HG03025 (cell line): ENCODE results near the gene C1GALT1C1L.
"Not testable (repeated sequence)": the region's sequence is repeated elsewhere in the genome, so short reads cannot be mapped to it uniquely, and the experiment has no call there.

Experiments
- ATAC-seq: cut with Tn5 transposase; IDR thresholded peaks from one replicate; pipeline ENCODE4 v1.9.1; 2021; ENCODE audit warnings: mild to moderate bottlenecking, moderate library complexity; ENCODE audit not compliant: unreplicated experiment, low FRiP score

Gene C1GALT1C1L

DNA sequence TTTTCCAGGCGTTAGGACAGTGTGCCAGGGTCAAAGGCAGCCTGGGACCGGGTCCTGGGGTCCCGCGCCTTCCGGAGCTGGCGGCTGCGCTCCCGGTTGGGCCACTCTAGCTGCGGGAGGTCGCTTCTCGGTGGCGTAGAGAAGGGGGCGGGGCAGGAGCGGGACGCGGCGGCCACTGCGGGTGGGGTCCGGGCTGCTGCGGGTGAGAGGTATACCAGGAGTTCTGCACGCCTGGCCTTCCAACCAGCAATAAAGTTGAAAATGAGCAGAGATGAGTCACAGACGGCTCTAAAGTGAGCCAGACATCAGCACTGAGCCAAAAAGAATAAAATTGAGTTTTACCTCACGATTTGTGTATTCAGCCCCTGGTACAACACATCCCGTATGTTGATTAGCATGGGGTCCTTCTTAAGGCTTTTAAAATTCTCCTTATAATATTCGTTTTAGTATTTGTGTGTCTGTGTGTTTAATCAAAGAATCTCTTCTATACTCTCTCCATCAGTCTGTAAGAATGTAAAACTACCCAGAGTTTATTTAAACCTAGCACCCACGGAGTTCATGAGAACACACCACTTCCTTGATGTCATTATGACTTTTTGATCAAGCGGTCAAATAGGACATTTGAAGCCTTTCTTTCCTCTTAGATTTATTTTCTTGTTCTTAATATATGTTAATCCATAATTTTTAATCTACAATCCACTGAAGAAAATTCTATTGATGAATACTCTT is at the start of gene C1GALT1C1L:
Gene C1GALT1C1L (minus strand): TSS at position 108 of the 729 bp plus-strand sequence. CDS start 107 bp downstream, at position 1.
- no peak for ATAC-seq

DNA sequence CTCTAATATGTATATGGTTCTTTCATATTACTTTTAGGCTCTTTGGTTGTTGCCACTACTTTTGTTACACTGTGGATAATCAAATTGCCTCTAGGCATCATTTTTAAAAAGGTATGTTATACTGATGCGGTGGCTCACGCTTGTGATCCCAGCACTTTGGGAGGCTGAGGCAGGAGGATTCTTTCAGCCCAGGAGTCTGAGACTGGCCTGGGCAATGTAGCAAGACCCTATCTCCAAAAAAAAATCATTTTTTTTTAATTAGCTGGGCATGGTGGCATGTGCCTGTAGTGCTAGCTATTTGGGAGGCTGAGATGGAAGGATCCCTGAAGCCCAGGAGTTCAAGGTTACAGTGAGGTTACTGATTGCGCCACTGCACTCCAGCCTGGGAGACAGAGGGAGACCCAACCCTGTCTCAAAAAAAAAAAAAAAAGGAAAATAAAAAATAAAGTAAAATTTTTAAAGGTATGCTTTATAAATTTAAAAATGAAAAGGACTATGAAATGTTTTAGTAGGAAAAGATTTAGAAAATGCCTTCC is 49.5 kb upstream of the C1GALT1C1L start:
- no peak for ATAC-seq

DNA sequence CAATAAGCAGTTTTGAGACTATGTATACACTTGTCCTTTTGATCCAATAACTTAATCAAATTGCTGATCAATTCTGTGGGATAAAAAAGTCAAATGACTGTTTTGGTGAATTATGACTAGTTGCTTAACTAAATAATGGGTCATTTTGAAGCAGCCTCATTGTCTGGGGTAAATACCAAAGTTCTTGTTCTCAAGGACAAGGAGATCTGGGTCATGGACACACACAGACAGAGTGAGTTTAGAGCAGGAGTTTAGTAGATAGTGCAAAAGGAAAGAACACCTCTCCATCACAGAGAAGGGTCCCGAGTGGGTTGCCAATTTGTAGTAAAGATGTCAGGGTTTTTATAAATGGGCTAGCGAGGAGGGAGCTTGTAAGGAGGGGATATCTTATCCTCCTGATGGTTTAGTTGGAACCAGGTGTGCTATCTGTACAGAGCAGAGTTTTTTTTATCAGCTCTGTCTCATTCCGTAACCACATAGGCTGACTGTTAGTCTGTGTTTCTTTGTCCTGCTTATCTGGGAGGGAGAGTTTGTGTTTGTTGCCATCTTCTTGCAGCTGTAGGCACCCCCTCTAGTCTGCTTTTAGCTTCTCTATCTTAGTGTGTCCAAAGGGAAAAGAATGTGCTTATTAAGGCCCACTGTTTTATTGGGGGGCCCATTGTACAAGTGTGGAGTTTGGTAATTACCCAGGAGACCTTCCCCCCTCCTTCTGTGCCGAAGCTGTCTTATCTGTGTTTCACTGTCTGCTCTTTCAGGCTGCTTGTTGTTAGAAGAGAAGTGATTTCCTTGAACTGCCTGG is 48.7 kb upstream of the C1GALT1C1L start:
- ATAC-seq: no peak

DNA sequence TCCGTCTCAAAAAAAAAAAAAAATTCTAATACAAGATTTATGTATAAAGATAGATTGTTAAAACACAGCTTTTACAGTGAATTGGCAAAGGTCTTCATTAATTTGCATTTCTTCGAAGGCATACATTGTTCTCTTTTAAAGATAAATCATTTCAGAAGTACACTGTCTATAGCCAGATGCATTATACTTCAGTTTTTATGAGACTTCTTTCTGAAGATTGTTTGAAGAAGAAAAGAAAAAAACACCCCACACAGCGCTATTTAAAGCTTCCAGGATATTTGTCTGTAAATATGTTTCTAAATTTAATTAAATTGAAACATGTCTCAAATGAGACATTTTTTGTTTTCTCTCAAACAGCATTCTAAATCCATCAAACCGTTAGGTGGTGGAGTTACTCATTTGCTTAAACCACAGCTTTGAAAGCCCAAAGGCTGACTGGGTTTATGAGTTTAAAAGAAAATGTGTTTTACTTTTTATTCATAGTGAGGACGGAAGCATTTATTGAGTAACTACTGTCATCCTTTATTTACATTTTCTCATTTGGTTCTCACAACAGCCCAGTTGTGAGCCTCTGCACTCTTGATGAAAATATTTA is 42.4 kb upstream of the C1GALT1C1L start:
- no peak for ATAC-seq

DNA sequence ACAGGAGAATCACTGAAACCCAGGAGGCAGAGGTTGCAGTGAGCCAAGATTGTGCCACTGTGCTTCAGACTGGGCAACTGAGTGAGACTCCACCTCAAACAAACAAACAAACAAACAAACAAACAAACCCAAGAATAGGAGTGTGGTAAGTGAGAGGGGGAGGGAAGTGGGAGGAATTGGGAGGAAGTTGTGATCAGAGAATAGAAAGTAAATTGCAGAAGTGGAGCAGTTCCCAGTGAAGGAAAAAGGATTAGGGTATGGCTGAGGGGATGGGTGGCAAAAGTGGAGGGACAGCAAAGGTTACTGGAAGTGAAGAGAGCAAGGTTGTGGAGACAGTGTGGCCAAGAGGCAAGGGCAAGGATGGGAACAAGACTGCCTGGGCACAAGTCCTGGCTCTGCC is 41.1 kb upstream of the C1GALT1C1L start:
- no peak for ATAC-seq

DNA sequence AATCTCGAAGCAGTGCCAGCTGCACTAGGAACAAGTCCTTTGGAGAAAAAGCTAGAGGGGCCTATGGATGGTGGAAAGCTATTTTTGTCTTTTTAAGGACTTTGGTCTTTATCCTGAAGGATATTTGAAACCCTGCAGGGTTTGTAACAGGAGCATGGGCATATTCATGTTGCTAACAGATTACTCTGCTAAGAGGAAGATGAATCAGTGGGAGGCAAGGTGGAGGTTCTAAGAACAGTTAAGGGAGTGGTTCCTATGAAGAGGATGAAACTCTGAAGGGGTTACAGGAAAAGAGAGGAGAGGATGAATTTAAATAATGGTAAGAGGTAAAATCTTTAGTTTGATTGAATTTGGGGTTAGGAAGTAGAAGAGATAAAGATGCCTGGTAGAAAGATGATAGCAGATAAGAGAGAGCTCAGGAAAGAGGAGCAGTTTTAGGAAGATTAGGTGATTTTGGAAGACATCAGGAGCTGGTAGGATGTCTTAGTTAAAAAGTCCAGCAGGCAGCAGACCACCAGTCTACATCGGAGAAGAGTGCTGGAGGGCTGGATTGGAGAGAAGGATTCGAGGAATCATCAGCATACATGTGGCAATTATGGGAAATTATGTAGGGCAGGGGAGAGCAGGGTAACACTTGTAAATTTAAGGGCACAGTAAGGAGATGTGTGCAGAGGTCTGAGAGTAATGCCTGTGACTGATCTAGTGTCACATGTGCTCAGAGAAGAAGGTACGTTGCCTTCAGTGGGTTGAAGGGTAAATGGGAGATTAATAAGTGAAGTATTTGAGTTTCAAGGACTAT is 39.3 kb upstream of the C1GALT1C1L start:
- no peak for ATAC-seq

DNA sequence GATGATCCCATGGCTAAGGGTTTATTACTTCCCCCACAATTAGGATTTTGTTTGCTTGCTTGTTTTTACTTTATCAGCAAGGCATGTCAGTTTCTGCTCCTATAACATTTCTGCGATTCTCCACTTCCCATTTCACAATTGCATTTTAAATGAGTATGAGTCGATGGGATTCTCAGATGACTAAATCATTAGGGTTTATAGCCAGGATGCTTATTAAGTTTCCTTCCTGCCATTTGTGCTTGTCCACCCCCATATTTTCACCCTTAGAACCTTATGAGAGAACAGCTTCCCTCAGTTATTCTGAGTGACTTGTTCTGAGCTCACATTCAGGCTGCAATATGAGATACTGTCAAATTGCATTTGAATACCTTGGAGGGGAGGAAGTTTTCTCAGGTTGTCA is 37.9 kb upstream of the C1GALT1C1L start:
- no peak for ATAC-seq

DNA sequence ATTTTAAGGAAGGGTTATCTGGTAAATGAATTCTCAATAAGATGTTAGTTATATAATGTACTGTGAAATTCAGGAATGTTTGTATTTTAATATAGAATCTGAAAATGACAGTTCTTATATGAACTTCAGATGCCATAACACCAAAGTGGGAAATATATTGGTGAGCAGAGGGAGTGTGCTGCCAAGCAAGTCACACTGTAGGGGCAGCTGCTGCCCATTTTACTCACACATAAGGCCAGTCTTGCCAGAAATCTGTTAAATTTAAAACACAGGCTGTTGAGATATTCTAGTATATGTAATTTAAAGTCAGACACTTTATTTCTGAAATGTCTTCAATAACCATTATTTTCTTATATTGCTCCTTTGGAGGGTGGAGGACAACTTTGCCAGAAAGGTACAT is 34.6 kb upstream of the C1GALT1C1L start:
- no peak for ATAC-seq

DNA sequence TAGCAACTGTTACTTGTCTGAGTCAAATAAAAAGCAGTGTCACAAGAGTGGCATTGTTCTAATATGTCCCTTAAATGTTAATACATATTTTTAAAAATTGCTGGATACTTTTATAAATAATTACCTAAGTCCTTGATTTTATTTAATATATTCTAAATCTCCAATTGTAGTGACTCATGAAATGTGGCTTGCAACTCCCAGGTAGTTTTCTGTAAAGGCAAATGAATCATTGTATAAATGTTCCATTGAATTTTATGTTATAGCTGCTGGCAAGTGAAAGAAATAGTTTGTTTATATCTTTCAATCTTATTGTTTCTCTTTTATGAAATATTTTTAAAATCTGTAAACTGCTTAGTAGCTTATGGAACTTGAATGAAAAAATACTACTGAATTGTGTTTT is 32.7 kb upstream of the C1GALT1C1L start:
- no peak for ATAC-seq

DNA sequence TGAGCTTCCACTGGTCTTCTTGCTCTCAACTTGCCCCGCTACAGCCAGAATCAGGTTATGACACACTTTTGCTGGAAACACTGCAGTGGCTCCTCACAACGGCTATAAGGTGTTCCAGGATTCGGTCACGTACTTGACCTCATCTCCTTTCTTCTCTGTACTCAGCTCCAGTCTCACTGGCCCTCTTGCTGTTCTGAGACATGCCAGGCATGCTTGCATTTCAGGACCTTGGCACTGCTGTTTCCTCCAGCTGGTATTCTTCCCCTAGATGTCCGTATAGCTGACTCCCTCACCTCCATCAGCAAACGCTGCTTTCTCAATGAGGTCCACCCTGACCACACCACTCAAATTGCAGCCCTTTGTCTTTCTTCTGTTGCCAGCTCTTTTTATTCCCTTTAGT is 31.9 kb upstream of the C1GALT1C1L start:
- ATAC-seq: no peak

DNA sequence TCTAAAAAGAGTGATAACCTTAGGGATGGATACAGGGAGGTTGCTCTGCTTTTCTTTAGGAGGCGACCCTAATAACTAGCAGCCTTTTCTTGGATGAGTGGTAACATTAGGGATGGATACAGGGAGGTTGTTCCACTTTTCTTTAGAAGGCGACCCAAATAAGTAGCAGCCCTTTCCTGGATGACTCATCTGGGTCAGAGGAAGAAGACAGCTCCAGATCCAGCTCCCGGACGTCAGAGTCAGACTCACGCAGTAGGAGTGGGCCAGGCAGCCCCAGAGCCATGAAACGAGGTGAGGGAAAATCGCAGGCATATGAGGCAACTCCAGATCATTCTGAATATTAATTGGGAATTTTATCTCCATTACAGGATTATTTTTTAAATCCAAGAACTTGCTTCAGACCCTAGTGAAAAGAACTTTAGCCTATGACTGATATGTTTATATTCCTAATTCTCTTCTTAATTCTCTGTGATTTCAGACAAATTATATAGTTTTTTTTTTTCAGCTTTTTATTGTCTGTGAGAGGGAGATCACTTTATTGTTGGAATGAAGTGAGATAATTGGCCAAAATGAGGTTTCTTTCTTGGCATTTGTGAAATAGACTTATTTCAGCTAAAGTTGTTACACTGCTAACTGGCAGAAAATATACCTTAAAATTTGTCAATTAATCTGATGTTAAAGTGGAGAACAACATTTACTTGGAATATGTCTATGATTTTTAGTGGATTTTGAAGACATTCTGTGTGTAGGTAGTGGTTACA is 31.2 kb upstream of the C1GALT1C1L start:
- no peak for ATAC-seq

DNA sequence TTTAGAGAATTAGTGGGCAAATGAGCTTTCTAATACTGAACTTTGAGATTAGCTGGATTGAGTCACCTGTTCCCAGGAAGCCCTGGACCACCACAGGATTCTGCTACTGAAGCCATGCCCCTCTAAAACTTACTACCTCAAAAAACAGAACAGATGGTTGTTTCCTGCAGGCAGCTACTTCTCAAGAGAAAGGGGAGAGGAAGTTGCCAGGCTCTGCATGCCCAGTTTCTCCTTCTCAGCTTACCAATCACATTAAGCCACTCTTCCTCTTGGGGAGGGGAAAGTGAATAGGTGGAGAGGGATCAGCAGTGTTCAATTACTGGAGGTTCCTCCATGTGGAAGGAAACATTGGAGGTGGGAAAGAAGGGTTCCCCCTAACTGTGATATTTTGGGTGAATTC is 24.9 kb upstream of the C1GALT1C1L start:
- no peak for ATAC-seq

DNA sequence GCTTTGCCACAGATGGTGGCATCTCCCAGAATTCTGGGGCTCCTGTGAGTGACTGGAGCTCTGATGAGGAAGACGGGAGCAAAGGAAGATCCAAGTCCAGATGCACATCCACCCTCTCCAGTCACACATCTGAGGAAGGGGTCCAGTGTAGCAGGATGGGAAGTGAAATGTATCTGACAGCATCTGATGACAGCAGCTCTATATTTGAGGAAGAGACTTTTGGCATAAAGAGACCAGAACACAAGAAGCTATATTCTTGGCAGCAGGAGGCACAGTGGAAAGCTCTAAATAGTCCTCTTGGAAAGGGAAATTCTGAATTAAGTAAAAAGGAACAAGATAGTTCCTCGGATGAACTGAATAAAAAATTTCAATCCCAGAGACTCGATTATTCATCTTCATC is 23.5 kb upstream of the C1GALT1C1L start:
- no peak for ATAC-seq

DNA sequence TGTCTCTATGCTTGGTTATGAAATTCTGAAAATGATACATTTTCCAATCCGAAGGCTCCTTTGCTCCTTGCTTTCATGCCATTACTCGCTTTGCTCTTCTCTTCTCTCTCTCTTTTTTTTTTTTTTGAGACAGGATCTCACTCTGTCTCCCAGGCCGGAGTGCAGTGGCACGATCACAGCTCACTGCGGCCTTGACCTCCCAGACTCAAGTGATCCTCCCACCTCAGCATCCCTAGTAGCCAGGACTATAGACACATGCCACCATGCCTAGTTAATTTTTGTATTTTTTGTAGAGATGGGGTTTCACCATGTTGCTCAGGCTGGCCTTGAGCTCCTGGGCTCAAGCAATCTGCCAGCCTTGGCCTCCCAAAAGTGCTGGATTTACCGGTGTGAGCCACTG is 21.9 kb upstream of the C1GALT1C1L start:
- ATAC-seq: not testable (repeated sequence)

DNA sequence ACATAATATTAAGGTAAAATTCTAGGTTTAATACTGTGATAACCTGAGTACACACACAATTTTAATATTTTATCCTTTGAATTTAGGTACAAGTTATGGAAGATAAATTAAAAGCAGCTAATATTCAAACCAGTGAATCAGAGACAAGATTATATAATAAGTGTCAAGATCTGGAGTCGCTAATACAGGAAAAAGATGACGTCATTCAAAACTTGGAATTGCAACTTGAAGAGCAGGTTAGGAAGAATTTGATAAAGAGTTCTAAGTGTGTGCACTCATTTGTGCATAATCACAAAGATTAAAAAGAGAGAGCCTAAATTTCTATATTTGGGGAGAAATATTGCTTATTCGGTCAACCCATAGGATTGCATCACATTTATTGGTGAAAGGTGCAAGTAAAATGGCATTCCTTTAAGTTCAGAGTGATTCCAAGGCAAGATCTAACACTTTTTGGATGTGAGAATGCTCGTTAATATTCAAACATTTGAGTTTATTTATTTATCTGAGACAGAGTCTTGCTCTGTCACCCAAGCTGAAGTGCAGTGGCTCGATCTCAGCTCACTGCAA is 16.3 kb upstream of the C1GALT1C1L start:
- no peak for ATAC-seq

DNA sequence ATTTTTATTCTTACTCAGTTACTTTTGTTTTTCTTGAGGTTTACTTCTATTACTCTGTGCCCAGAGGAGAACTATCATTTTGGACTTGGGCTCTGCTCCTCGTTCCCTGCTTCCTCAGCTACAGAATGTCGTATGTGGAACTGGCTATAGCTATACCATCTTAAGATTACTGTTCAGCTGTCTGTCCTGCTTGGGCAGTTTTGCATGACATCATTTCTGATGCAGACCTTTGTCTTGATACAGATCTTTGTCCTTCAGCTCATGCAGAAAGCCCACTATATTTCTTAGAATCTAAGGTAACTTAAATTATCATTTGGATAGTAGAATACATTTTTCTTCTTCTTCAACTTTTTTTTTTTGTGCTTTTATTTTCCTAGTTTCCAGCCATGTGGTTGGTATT is 13.8 kb upstream of the C1GALT1C1L start:
- ATAC-seq: no peak

DNA sequence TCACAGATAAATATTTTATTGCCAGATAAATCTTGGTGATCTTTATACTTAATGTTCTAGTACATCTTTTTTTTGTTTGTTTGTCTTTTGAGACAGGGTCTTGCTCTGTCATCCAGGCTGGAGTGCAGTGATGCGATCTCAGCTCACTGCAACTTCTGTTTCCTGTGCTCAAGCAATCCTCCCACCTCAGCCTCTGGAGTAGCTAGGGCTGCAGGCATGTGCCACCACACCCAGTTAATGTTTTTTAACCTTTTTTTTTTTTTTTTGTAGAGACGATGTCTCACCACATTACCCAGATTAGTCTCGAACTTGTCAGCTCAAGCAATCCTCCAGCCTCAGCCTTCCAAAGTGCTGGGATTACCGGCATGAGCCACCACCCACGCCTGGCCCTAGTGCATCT is 9.1 kb upstream of the C1GALT1C1L start:
- no peak for ATAC-seq

DNA sequence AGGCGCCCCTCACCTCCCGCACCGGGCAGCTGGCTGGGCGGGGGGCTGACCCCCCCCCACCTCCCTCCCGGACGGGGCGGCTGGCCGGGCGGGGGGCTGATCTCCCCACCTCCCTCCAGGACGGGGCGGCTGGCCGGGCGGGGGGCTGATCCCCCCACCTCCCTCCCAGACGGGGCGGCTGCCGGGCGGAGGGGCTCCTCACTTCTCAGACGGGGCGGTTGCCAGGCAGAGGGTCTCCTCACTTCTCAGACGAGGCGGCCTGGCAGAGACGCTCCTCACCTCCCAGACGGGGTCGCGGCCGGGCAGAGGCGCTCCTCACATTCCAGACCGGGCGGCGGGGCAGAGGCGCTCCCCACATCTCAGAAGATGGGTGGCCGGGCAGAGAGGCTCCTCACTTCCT is 1.6 kb upstream of the C1GALT1C1L start:
- not testable (repeated sequence) for ATAC-seq

DNA sequence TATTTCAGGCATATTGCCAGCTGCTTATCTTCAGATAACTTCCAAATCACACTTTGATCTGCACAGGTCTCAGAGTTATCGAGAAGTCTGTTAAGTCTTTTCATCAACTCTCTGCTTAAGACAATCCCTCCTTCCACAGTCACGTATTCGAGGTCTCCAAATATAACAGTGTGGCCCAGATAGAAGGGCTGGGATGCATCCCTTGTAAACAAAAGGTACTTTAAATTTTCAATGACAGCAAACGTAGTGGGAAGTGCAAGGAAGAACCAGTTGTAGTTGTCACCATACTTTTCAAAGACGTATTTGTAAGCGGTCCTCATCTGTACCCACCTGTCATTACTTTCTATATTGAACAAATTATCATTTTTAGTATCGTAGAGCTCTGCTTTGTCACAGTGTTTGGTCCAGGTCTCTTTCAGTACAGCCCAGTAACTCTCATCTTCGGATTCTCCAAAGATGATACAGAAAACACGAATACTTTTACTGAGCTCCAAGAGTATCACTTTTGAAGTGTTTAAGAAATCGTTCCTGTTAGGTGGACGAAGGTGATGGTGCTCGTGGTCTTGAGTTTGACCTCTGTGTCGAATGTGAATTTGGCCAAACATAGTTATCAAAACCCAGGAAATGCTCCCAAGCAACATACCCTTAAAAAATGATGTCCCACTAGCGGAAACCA is 445 bp downstream of the C1GALT1C1L start:
- ATAC-seq: no peak
